Measurements from ENCODE around the gene SNX24.

SNX24 gene

GRCh38 chr5:123035918-123036390 is 190.5 kb downstream of the SNX24 start:
- TF ChIP-seq MYC (IDR thresholded peaks at IDR 0.05; ENCODE audit: low read depth, low read length) (no peak), CTCF (IDR thresholded peaks at IDR 0.05; ENCODE audit: low read depth, low read length) (no peak), POLR2A (IDR thresholded peaks at IDR 0.05; ENCODE audit: extremely low read depth, insufficient read length) (no peak), MAX (IDR thresholded peaks at IDR 0.05; ENCODE audit: low read depth, low read length) (no peak)
- DNase-seq (ENCODE audit: low read depth) = no peak
- H3K4me3 ChIP-seq (ENCODE audit: low read depth, low read length) = no peak overlapping the region

- H3K4me3 ChIP-seq (ENCODE audit: low read depth, low read length) = no peak within 1 kb of the TSS
- TF ChIP-seq POLR2A (IDR thresholded peaks at IDR 0.05; ENCODE audit: extremely low read depth, insufficient read length) (no peak), MYC (IDR thresholded peaks at IDR 0.05; ENCODE audit: low read depth, low read length) (no peak), CTCF (IDR thresholded peaks at IDR 0.05; ENCODE audit: low read depth, low read length) (no peak), MAX (IDR thresholded peaks at IDR 0.05; ENCODE audit: low read depth, low read length) (no peak)
Measured at GRCh38 chr5:123036391-123037103, 191.1 kb downstream of the SNX24 start, which contains the start of gene PPIC. TSS of gene PPIC (minus strand) at chr5:123036725. CDS start at chr5:123036625, 100 bp downstream.

GRCh38 chr5:123037104-123037418 is 191.6 kb downstream of the SNX24 start:
- H3K4me3 ChIP-seq (ENCODE audit: low read depth, low read length) = no peak overlapping the region

More at GRCh38 chr5:123036391-123037103, 191.1 kb downstream of the SNX24 start, which contains the start of gene PPIC:
- no peak for DNase-seq (ENCODE audit: low read depth)

GRCh38 chr5:123039673-123040072 is 194.3 kb downstream of the SNX24 start:
- TF ChIP-seq POLR2A (IDR thresholded peaks at IDR 0.05; ENCODE audit: extremely low read depth, insufficient read length) (no peak), MAX (IDR thresholded peaks at IDR 0.05; ENCODE audit: low read depth, low read length) (no peak), CTCF (IDR thresholded peaks at IDR 0.05; ENCODE audit: low read depth, low read length) (no peak), MYC (IDR thresholded peaks at IDR 0.05; ENCODE audit: low read depth, low read length) (no peak)
- DNase-seq (ENCODE audit: low read depth) = no peak
- H3K4me3 ChIP-seq (ENCODE audit: low read depth, low read length) = no peak overlapping the region

More at GRCh38 chr5:123037104-123037418, 191.6 kb downstream of the SNX24 start:
- DNase-seq (ENCODE audit: low read depth) = no peak
- TF ChIP-seq POLR2A (IDR thresholded peaks at IDR 0.05; ENCODE audit: extremely low read depth, insufficient read length) (no peak), CTCF (IDR thresholded peaks at IDR 0.05; ENCODE audit: low read depth, low read length) (no peak), MYC (IDR thresholded peaks at IDR 0.05; ENCODE audit: low read depth, low read length) (no peak), MAX (IDR thresholded peaks at IDR 0.05; ENCODE audit: low read depth, low read length) (no peak)

GRCh38 chr5:123044926-123045617 is 199.7 kb downstream of the SNX24 start:
- no peak overlapping the region for H3K4me3 ChIP-seq (ENCODE audit: low read depth, low read length)
- TF ChIP-seq CTCF (IDR thresholded peaks at IDR 0.05; ENCODE audit: low read depth, low read length) (no peak), MYC (IDR thresholded peaks at IDR 0.05; ENCODE audit: low read depth, low read length) (no peak), MAX (IDR thresholded peaks at IDR 0.05; ENCODE audit: low read depth, low read length) (no peak), POLR2A (IDR thresholded peaks at IDR 0.05; ENCODE audit: extremely low read depth, insufficient read length) (no peak)
- no peak for DNase-seq (ENCODE audit: low read depth)

Measured in NB4 (cell line).